GM21723 (cell line): Measurements from ENCODE around the gene UBE3B.

Experiments
- ATAC-seq: cut with Tn5 transposase; IDR thresholded peaks from one replicate; pipeline ENCODE4 v1.9.1; 2021; ENCODE audit warnings: mild to moderate bottlenecking, moderate library complexity; ENCODE audit not compliant: unreplicated experiment

The UBE3B gene

GRCh38 chr12:109527489-109528123 is 50.2 kb downstream of the UBE3B start:
- ATAC-seq = no peak

- ATAC-seq = no peak
Measured at GRCh38 chr12:109529691-109530640, 52.5 kb downstream of the UBE3B start.

GRCh38 chr12:109531411-109531810 is 54.0 kb downstream of the UBE3B start:
- no peak for ATAC-seq

DNA sequence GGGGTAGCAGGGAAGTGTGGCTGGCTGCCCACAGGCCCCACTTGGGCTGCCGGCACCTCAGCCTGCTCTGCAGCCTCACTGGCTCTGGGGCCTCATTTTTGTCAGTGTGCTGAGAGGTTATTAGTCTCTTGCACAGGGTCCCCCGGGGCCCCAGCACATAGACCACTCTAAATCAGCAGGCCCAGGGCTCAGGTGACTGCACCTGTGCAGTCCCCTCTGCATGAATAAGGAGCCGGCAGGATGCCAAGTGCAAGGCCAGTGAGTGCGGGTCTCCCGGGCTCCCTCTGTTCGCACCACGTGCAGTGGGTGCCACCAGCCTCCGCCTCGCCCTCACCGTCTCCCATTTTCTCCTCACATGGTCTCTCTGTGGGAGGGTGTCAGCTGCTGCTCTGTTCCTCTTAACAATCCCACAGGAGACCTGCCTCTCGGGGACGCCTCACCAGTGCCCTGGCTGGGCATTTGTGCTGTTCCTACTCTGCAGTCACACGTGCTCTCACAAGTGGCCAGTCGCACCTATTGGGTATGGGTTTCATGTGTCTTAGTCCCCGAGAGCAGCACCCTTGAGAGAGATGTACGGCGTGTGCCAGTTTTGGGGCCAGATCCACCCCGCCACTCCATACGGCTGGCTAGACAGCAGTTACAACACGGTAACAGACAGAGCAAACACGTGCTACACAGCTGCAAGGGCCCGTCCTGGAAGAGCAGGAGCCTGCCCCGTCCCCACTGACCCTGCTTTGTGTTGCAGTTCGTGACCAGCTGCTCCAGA is 55.5 kb downstream of the UBE3B start:
- ATAC-seq = no peak

- no peak for ATAC-seq
Measured at GRCh38 chr12:109533487-109533740, 56.0 kb downstream of the UBE3B start.

DNA sequence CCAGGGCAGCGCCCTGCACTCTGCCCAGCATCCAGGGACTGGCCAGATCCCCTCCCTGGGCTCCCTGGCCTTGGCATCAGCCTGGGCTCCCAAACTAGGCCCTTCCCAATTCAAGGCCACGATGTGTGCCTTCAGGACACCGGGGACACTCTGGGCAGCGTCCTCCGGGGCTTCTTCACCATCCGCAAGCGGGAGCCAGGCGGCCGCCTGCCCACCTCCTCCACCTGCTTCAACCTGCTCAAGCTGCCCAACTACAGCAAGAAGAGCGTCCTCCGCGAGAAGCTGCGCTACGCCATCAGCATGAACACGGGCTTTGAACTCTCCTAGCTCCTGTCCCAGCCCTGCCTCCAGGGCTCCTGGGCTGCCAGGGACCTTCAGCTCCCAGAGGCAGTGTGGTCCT is 57.0 kb downstream of the UBE3B start:
- ATAC-seq = no peak

DNA sequence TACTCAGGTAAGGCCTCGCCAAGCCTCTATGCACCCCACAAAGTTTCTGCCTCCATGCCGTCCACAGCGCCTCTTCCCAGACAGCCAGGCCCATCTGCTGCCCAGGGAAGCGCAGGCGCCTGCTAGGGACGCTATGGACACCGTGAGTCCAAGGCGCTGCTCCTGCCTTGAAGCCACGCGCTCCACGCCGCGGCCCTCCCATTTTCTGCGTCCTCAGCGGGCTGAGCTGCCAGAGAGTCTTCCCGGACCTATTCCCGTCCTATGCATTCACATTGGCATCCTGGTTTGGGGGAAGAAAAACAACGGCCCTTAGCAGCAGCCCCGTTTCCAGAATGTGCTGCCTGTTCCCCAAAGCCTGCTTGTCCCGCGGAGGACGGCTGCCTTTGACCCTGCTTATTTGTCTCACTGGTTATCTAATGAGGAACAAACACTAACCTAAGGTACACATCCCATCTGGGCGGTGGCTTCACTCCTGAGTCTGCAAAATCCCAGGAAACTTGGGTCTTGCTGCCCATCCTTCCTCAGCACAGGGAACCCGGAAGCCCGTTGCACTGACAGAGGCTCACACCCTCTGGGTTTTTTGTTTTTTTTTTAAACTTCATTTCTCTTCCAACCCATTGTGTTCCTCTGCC is 57.9 kb downstream of the UBE3B start:
- no peak for ATAC-seq

- no peak for ATAC-seq
Measured at GRCh38 chr12:109535863-109536250, 58.4 kb downstream of the UBE3B start.

DNA sequence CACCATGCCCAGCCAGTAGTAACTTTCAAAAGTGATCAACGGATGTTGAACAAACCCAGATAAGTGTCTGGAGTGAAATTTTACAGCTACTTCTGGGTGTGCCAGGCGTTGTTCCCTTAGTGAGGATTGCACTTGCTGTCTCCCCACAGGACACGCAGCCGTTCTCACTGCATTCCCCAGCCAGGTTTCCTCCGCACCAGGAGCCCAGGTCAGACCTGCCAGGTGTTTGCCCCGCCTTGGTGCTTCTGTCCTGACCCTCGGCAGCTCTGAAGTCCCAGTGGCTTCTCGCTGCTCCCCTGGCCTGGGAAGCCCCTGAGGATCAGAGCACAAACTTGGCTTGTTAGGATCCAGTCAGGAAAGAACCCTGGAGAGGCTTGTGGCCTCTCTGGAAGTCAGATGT is 59.7 kb downstream of the UBE3B start:
- ATAC-seq = no peak

GRCh38 chr12:109538191-109538863 is 60.9 kb downstream of the UBE3B start:
- ATAC-seq = no peak

DNA sequence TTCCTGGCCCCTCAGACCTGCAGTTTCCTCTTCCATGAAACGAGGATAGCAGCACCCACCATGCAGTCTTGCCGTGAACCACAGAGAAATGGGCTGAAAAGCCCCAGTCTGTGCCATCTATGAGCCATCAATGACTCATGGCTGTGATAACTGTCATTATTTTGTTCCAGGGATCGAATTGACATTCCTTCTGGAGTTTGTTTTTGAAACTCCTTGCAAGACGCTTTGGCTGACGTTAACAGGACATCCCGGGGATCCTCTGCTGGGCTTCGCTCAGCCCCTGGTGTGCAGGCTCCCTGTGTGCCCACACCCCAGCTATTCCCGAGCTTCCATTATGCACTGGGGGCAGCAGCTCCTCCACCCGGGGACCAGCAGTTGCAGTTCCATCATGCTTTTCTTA is 62.1 kb downstream of the UBE3B start:
- no peak for ATAC-seq

DNA sequence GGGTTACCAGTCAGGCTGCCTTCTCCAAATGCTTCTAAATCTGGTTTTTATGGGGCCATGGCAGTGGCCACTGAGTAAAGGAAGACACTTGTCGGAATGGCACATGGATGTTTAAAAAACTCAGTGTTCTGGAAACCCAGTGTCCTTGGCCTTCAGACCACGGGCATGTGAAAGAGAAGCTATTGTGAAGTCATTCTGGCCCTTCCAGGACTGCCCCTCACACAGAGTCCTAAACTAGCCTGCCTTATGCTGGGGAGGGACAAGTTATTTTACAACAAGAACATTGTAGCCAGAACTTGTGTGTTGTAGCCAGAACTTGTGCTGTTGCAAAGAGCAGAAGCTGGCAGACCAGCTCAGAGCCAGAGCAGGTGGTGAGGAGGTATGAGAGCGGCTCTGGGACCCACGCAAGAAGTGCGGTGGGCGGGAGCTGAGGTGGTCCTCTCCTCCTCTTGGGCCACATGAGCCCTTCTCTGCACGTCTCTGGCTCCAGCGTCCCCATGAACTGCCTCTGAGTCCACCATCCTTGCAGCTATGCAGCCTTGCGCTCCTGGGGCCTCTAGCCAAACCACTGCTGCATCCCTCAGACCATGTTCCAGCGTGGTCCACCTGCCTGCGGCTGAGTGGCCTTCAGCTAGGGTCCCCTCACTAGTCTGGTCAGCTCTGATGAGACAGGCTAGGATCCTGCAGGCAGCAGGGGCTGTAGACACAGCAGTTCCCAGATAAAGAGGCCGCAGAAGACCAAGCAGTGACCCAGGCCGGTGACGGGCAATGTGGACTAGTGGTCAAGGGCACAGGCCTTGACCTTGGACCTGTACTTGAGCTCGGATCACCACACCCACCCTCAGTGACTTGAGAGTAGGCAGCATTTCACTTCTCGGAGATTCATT is 63.3 kb downstream of the UBE3B start:
- no peak for ATAC-seq

DNA sequence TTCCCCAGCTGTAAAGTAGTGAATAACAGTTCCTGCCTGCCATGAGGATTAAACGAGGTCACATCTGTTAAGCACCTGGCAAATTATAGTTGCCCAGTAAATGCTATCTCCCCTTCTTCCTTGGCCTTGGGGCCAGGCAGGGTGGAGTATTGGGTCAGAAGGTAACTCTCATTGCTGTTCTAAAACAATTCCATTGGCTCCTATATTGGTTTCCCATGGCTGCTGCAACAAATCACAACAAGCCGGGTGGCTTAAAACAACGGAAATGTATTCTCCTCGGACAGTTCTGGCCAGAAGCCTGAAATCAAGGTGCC is 63.9 kb downstream of the UBE3B start:
- ATAC-seq = no peak

- no peak for ATAC-seq
Measured at GRCh38 chr12:109542014-109542413, 64.6 kb downstream of the UBE3B start.

DNA sequence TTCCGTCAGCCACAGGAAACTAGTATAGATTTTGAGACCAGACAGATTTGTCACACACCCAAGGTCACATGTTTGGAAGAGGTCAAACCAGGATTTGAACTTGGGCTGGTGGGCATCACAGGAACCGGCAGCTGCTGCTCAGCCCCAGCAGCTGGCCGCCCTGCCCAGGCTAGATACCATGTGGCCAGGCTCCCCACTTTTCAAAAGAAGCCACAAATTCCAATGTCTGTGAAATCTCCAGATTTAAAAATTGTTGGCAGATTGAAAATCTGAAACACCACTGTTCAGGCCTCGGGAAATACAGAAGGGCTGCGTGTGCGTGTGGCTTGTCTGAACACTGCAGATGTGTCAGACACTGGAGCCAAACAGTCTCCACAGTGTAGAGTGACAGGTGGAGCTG is 65.4 kb downstream of the UBE3B start:
- no peak for ATAC-seq

DNA sequence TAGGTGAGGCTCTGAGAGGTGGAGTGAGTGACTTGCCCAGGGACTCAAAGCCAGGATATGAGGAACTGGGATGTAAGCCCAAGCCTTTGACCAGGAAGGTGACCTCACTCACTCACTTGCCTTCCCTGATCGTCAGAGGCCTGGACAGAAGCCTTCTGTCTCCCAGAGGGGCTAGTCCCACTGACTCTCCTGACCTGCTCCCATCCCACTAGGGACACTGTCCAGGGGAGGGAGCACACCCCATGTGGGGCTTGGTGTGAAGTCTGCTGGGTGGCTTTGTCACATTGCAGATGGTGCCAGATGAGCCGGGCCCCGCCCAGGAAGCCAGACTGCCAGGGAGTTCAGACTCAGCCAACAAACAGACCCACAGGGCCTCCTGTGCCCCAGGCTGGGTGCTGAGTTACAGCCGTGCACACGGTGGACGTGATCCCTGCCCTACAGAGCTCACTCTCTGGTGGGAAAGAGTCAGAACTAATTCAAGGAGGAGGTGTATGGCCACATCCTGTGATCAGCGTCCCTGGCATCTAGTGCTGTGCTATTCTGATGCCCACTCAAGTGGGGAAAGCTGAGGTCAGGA is 67.6 kb downstream of the UBE3B start:
- ATAC-seq = no peak

GRCh38 chr12:109545826-109546225 is 68.4 kb downstream of the UBE3B start:
- no peak for ATAC-seq

GRCh38 chr12:109547286-109547685 is 69.9 kb downstream of the UBE3B start:
- ATAC-seq = no peak

DNA sequence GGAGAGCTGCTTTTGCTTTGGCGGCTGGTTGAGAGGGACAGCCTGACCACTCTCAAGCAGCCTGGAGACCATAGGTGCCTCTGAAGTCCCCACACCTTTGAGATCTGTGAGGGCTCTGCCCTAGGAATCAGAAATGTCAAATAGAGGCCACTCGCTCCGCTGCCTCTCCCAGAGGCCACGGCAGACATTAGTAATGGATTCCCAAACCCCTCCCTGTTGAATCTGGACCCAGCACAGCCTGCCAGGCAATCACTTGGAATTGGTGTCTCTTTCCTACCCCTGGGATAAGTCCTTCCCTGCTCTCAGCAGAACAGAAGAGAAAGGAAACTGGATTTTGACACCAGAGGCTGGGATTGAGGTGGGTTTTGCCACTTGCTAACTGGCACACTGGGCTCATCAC is 70.8 kb downstream of the UBE3B start:
- no peak for ATAC-seq
